ENCODE data around the gene PRKCZ.
A peak's percentile ranks its signal among the peaks of the same experiment; 100 is the strongest.

The PRKCZ gene

GRCh38 chr1:2229037-2229864 is 179.0 kb downstream of the PRKCZ start:
- no peak for DNase-seq (ENCODE audit: low read depth in 2 of 2)

GRCh38 chr1:2229911-2230731 is 179.9 kb downstream of the PRKCZ start:
- no peak for DNase-seq (ENCODE audit: low read depth in 2 of 2)

GRCh38 chr1:2230781-2231531 is 180.7 kb downstream of the PRKCZ start:
- no peak for DNase-seq (ENCODE audit: low read depth in 2 of 2)

- DNase-seq (ENCODE audit: low read depth in 2 of 2) = peak; percentile 59 to 65
These were observed 181.5 kb downstream of the PRKCZ start for GRCh38 chr1:2231532-2232254.

- DNase-seq (ENCODE audit: low read depth in 2 of 2) = no peak
These were observed 182.2 kb downstream of the PRKCZ start for GRCh38 chr1:2232255-2232915.

- DNase-seq (ENCODE audit: low read depth in 2 of 2) = no peak
These were observed 182.8 kb downstream of the PRKCZ start for GRCh38 chr1:2232916-2233438.

- no peak for DNase-seq (ENCODE audit: low read depth in 2 of 2)
These were observed 183.3 kb downstream of the PRKCZ start for GRCh38 chr1:2233468-2233867.

- peak; percentile 78 to 82 for DNase-seq (ENCODE audit: low read depth in 2 of 2)
These were observed 184.0 kb downstream of the PRKCZ start for GRCh38 chr1:2233997-2234761.

- DNase-seq (ENCODE audit: low read depth in 2 of 2) = no peak
These were observed 184.5 kb downstream of the PRKCZ start for GRCh38 chr1:2234762-2235113.
